ENCODE data around the gene ACTG2.

GRCh38 chr2:73919596-73920228 is 26.9 kb downstream of the ACTG2 start:
- TF ChIP-seq CTCF (conservative IDR thresholded peaks at IDR 0.05) (no peak), EZH2 (IDR thresholded peaks at IDR 0.05; ENCODE audit: low read depth) (no peak)
